ENCODE data around the gene ROR1.

The ROR1 gene

DNA sequence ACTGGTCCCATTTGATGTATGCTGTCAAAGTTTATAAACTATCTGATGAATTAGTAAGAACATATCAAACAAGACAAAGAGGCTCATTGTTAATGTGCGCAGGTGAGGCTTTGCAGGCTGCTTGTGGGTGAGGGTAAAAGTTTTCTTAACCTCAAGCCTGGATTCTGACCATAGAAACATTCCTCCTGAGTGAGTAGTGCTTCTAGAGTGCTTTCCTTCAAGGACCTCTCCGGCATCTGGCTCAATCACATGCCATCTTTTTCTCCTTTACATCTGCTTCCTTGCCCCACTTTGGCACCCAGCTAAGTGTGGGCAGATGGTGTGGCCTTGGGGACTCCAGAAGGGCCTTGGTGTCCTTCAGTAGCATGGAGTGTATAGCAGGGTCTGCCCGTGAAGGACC is 104.0 kb downstream of the ROR1 start:
- Histone ChIP-seq H4K20me1 (ENCODE audit: insufficient read depth, low read length) (no peaks in the 10 kb centered on the region), H3K4me2 (ENCODE audit: low read depth, low read length) (no peak overlapping the region), H3K9me3 (replicated peaks; ENCODE audit: insufficient read depth, low read length) (no peaks in the 10 kb centered on the region), H3F3A (ENCODE audit: insufficient read depth, low read length) (no peaks in the 10 kb centered on the region), H3K4me3 (ENCODE audit: low read length) (no peak overlapping the region), H3K79me2 (ENCODE audit: low read length) (no peaks in the 10 kb centered on the region), H3K36me3 (replicated peaks; ENCODE audit: insufficient read depth, low read length) (no peaks in the 10 kb centered on the region), H3K4me1 (ENCODE audit: low read length) (no peaks in the 10 kb centered on the region), H2AFZ (ENCODE audit: low read length) (no peak overlapping the region), H3K27me3 (replicated peaks; ENCODE audit: insufficient read depth, low read length) (no peaks in the 10 kb centered on the region), H3K9me2 (replicated peaks; ENCODE audit: insufficient read depth, low read length) (no peaks in the 10 kb centered on the region), H3K27ac (ENCODE audit: low read length) (no peak overlapping the region), H3K9ac (ENCODE audit: low read length) (no peak overlapping the region)
- TF ChIP-seq EZH2 (optimal IDR thresholded peaks at IDR 0.05; ENCODE audit: low read depth, low read length): no peak
- DNase-seq: no peak

DNA sequence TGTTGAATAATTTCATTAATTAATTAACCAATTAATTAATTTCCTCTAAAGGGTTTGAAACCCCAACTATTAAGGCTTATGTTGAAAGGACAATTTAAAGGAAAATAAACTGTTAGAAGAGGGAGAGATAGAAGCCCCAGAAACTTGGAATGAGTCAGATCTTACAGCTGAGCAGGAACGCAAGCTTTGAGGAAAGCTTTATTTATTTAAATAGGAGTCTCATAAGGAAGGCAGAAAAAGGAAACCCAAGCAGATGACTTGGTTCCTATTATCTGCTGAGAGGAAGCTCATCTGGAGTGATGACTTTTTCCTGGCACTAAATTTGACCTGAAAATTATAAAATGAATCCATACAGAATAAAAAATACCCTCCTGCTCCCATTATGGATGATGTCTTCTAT is 105.1 kb downstream of the ROR1 start:
- Histone ChIP-seq H3K27me3 (replicated peaks; ENCODE audit: insufficient read depth, low read length) (no peaks in the 10 kb centered on the region), H3K9me2 (replicated peaks; ENCODE audit: insufficient read depth, low read length) (no peaks in the 10 kb centered on the region), H3K27ac (ENCODE audit: low read length) (no peak overlapping the region), H3K36me3 (replicated peaks; ENCODE audit: insufficient read depth, low read length) (no peaks in the 10 kb centered on the region), H3K4me1 (ENCODE audit: low read length) (no peaks in the 10 kb centered on the region), H3F3A (ENCODE audit: insufficient read depth, low read length) (no peaks in the 10 kb centered on the region), H3K9me3 (replicated peaks; ENCODE audit: insufficient read depth, low read length) (no peaks in the 10 kb centered on the region), H2AFZ (ENCODE audit: low read length) (no peak overlapping the region), H4K20me1 (ENCODE audit: insufficient read depth, low read length) (no peaks in the 10 kb centered on the region), H3K9ac (ENCODE audit: low read length) (no peak overlapping the region), H3K79me2 (ENCODE audit: low read length) (no peaks in the 10 kb centered on the region), H3K4me3 (ENCODE audit: low read length) (no peak overlapping the region), H3K4me2 (ENCODE audit: low read depth, low read length) (no peak overlapping the region)
- TF ChIP-seq EZH2 (optimal IDR thresholded peaks at IDR 0.05; ENCODE audit: low read depth, low read length) (no peak), EZH2phosphoT487 (IDR thresholded peaks at IDR 0.05; ENCODE audit: low read length) (no peak)
- TF ChIP-seq, protein P1, sequence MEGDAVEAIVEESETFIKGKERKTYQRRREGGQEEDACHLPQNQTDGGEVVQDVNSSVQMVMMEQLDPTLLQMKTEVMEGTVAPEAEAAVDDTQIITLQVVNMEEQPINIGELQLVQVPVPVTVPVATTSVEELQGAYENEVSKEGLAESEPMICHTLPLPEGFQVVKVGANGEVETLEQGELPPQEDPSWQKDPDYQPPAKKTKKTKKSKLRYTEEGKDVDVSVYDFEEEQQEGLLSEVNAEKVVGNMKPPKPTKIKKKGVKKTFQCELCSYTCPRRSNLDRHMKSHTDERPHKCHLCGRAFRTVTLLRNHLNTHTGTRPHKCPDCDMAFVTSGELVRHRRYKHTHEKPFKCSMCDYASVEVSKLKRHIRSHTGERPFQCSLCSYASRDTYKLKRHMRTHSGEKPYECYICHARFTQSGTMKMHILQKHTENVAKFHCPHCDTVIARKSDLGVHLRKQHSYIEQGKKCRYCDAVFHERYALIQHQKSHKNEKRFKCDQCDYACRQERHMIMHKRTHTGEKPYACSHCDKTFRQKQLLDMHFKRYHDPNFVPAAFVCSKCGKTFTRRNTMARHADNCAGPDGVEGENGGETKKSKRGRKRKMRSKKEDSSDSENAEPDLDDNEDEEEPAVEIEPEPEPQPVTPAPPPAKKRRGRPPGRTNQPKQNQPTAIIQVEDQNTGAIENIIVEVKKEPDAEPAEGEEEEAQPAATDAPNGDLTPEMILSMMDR (IDR thresholded peaks at IDR 0.05; ENCODE audit: low read length): no peak
- no peak for DNase-seq

DNA sequence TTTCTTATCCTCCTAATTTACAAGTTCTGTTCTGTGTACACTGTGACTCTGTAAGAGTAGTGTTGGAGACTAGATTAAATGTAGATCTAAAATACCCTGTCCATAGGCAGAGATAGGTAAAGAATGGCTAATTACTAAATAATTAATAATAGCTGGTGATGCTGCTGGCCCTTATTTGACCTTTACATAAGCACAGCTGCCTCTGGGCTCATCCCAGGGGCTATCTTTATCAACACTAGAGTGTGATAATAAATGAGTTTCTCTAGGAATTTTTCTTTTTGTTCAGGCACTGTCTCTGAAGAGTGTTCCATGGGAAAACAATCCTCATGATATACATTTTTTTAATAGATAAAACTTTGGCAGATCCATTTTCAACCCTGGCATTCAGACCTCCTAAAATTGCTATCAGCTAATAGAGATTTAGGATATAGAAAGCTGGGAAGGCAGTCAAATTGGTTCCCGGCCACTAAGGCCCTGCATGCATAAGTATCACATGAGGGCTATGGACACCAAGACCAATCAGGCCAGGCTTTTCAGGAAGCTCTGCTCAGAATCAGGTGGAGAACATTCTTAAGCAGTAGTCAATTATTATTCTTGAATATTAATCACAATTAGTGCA is 107.2 kb downstream of the ROR1 start:
- Histone ChIP-seq H3K9me3 (replicated peaks; ENCODE audit: insufficient read depth, low read length) (no peaks in the 10 kb centered on the region), H4K20me1 (ENCODE audit: insufficient read depth, low read length) (no peaks in the 10 kb centered on the region), H2AFZ (ENCODE audit: low read length) (no peak overlapping the region), H3K9ac (ENCODE audit: low read length) (no peak overlapping the region), H3K36me3 (replicated peaks; ENCODE audit: insufficient read depth, low read length) (no peaks in the 10 kb centered on the region), H3K4me2 (ENCODE audit: low read depth, low read length) (no peak overlapping the region), H3K9me2 (replicated peaks; ENCODE audit: insufficient read depth, low read length) (no peaks in the 10 kb centered on the region), H3K4me3 (ENCODE audit: low read length) (no peak overlapping the region), H3K4me1 (ENCODE audit: low read length) (no peaks in the 10 kb centered on the region), H3F3A (ENCODE audit: insufficient read depth, low read length) (no peaks in the 10 kb centered on the region), H3K27me3 (replicated peaks; ENCODE audit: insufficient read depth, low read length) (no peaks in the 10 kb centered on the region), H3K79me2 (ENCODE audit: low read length) (no peaks in the 10 kb centered on the region), H3K27ac (ENCODE audit: low read length) (no peak overlapping the region)
- no peak for TF ChIP-seq EZH2 (optimal IDR thresholded peaks at IDR 0.05; ENCODE audit: low read depth, low read length)
- TF ChIP-seq EZH2phosphoT487 (IDR thresholded peaks at IDR 0.05; ENCODE audit: low read length): no peak
- TF ChIP-seq, protein P1 (IDR thresholded peaks at IDR 0.05; ENCODE audit: low read length): no peak
- no peak for DNase-seq

DNA sequence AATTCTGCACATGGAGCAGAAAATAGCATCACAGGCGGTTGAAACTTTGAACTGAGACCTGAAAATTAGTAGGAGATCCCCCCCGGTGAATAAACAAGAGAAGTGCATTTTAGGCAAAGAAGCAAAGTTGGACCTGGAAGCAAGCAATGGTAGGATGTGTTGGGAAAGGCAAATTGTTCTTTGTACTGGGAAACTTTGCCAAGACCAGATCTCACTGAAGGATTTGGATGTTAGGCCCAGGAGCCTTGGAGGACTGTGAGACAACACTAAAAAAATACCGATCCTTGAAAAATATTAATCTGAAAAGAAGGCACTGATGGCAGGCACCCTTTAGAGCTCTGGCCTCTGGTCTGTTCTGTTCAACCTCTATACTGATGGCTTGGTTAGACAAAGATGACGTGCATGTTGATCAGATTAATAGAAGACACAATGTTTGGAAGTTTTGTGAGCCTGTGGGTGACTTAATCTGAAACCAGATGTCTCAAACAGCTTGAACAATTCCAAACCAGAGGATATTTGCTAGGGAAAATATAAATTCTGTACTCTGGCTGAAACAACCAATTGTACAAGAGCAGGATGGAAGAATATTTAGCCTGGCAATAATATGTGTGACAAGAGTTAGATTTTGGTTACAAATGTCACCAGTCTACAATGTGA is 108.4 kb downstream of the ROR1 start:
- no peak overlapping the region for H3K9ac ChIP-seq (ENCODE audit: low read length)
- H3K4me3 ChIP-seq (ENCODE audit: low read length): no peak overlapping the region
- H3K4me2 ChIP-seq (ENCODE audit: low read depth, low read length): no peak overlapping the region
- no peaks in the 10 kb centered on the region for H3K36me3 ChIP-seq (replicated peaks; ENCODE audit: insufficient read depth, low read length)
- TF ChIP-seq EZH2phosphoT487 (IDR thresholded peaks at IDR 0.05; ENCODE audit: low read length) (no peak), EZH2 (optimal IDR thresholded peaks at IDR 0.05; ENCODE audit: low read depth, low read length) (no peak)
- TF ChIP-seq, protein P1 (IDR thresholded peaks at IDR 0.05; ENCODE audit: low read length): no peak
- no peaks in the 10 kb centered on the region for H3K79me2 ChIP-seq (ENCODE audit: low read length)
- no peak overlapping the region for H2AFZ ChIP-seq (ENCODE audit: low read length)
- H4K20me1 ChIP-seq (ENCODE audit: insufficient read depth, low read length): no peaks in the 10 kb centered on the region
- no peaks in the 10 kb centered on the region for H3K9me2 ChIP-seq (replicated peaks; ENCODE audit: insufficient read depth, low read length)
- no peaks in the 10 kb centered on the region for H3K4me1 ChIP-seq (ENCODE audit: low read length)
- no peaks in the 10 kb centered on the region for H3K27me3 ChIP-seq (replicated peaks; ENCODE audit: insufficient read depth, low read length)
- no peak for DNase-seq
- H3K9me3 ChIP-seq (replicated peaks; ENCODE audit: insufficient read depth, low read length): no peaks in the 10 kb centered on the region
- no peaks in the 10 kb centered on the region for H3F3A ChIP-seq (ENCODE audit: insufficient read depth, low read length)
- H3K27ac ChIP-seq (ENCODE audit: low read length): no peak overlapping the region
